ENCODE measurements around the gene ADAMTS12. TPM values are rescaled to one million over a fixed set of nuclear protein-coding genes. Genes with fewer than 3 reads are reported as not detected.

The ADAMTS12 gene
- total RNA-seq, 2 donors from 2014 or later: 2.3 to 8.9 TPM

DNA sequence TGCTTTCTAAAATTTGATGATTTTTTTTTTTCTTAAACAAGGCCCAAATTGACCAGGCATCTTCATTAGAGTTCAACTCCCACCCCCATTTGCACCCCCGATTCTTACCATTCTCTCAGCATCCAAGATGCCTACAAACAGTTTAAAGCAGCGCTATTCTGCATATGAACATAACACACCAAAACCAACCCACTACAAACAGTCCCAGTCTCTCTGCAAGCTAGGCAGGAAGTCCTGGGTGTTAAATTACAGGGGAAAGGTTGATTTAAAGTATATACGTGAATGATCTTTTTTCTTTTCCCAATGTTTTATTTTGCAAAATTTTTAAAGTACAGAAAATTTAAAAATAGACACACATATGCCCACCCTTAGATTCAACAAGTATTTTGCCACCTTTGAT lies 127.0 kb downstream of the ADAMTS12 start:
- Histone ChIP-seq H3K36me3 (replicated peaks in 1 of 2; ENCODE audit: insufficient read depth in 1 of 2, low read depth in 2 of 2) (no peaks in the 10 kb centered on the region), H3K4me1 (no peaks in the 10 kb centered on the region), H3K9me3 (no peaks in the 10 kb centered on the region), H3K27me3 (no peaks in the 10 kb centered on the region), H3K27ac (no peak overlapping the region), H3K4me3 (no peak overlapping the region)
- intact Hi-C loops (cut with DNase I): no loop called here
- DNase-seq (no peak), ATAC-seq (no peak)
- TF ChIP-seq POLR2A (IDR thresholded peaks at IDR 0.05): no peak
- TF ChIP-seq, protein P1, sequence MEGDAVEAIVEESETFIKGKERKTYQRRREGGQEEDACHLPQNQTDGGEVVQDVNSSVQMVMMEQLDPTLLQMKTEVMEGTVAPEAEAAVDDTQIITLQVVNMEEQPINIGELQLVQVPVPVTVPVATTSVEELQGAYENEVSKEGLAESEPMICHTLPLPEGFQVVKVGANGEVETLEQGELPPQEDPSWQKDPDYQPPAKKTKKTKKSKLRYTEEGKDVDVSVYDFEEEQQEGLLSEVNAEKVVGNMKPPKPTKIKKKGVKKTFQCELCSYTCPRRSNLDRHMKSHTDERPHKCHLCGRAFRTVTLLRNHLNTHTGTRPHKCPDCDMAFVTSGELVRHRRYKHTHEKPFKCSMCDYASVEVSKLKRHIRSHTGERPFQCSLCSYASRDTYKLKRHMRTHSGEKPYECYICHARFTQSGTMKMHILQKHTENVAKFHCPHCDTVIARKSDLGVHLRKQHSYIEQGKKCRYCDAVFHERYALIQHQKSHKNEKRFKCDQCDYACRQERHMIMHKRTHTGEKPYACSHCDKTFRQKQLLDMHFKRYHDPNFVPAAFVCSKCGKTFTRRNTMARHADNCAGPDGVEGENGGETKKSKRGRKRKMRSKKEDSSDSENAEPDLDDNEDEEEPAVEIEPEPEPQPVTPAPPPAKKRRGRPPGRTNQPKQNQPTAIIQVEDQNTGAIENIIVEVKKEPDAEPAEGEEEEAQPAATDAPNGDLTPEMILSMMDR (IDR thresholded peaks at IDR 0.05): no peak
- 76 to 78% methylated on average over 3 of the region's 3 CpGs for WGBS, 2 donors

DNA sequence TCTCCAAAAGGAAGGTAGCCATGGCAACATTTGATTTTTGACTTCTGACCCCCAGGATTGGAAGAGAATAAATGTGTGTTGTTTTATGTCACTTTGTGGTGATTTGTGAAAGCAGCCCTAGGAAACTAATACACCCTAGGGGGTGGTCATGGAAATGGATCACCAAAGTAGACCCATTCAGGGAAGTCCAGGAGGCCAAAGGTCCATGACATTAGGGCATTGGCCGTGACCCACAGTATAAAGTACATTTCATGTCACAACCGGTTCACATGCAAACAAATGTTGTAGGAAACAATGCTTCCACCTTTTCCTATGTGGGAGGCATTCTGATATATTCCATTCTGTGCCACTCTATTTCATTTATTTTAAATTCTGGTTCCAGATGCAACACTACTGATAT lies 128.4 kb downstream of the ADAMTS12 start:
- DNase-seq (no peak), ATAC-seq (no peak)
- Histone ChIP-seq H3K4me3 (no peak overlapping the region), H3K9me3 (no peaks in the 10 kb centered on the region), H3K36me3 (replicated peaks in 1 of 2; ENCODE audit: insufficient read depth in 1 of 2, low read depth in 2 of 2) (no peaks in the 10 kb centered on the region), H3K27ac (no peak overlapping the region), H3K27me3 (no peaks in the 10 kb centered on the region), H3K4me1 (no peaks in the 10 kb centered on the region)
- TF ChIP-seq POLR2A (IDR thresholded peaks at IDR 0.05): no peak
- TF ChIP-seq, protein P1 (IDR thresholded peaks at IDR 0.05): no peak
- 72 to 85% methylated on average over 2 of the region's 2 CpGs for WGBS, 2 donors
- intact Hi-C loops (cut with DNase I): no loop called here

DNA sequence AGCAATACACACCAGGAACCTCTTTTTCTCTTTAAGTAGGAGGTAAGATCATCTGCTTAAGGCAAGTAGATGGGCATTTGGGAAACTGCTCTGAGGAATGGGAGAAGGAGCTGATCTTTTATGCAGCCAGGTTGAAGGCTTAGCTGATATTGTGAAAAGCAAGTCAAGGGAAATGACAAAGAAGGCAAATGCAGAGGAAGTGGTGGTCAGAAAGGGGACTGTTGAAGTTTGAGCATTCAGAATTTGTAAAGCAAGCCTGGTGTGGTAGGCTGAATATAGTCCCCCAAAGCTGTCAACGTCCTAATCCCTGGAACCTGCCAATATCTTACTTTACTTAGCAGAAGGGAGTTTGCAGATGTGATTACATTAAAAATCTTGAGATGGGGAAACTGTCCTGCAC lies 128.9 kb downstream of the ADAMTS12 start:
- ATAC-seq (no peak), DNase-seq (no peak)
- H3K4me1 ChIP-seq: no peaks in the 10 kb centered on the region
- no peaks in the 10 kb centered on the region for H3K27me3 ChIP-seq
- WGBS, 2 donors: 31 to 38% methylated on average over 1 of the region's 1 CpG
- H3K27ac ChIP-seq: no peak overlapping the region
- intact Hi-C loops (cut with DNase I): no loop called here
- H3K4me3 ChIP-seq: no peak overlapping the region
- H3K9me3 ChIP-seq: no peaks in the 10 kb centered on the region
- TF ChIP-seq POLR2A (IDR thresholded peaks at IDR 0.05): no peak
- TF ChIP-seq, protein P1 (IDR thresholded peaks at IDR 0.05): no peak
- H3K36me3 ChIP-seq (replicated peaks in 1 of 2; ENCODE audit: insufficient read depth in 1 of 2, low read depth in 2 of 2): no peaks in the 10 kb centered on the region

DNA sequence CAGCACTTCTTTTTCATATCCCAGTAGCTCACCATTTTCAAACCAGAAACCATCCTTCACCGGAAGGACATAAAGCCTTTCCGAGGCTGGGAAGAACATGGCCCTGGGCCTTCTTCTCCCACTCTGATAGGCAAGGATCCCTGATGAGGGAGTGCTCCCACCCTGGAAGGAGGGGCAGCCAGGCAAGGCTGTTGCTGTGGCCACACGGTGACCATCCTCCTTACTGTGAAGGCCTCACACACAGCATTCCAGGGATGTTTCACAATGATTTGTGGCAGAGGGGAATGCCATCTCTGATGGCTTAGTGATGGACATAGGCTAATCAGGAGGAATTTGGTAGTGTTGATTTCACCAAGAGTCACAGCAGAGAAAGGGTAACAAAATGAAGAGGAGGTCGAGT lies 130.7 kb downstream of the ADAMTS12 start:
- WGBS, 2 donors: 52 to 69% methylated on average over 4 of the region's 4 CpGs

DNA sequence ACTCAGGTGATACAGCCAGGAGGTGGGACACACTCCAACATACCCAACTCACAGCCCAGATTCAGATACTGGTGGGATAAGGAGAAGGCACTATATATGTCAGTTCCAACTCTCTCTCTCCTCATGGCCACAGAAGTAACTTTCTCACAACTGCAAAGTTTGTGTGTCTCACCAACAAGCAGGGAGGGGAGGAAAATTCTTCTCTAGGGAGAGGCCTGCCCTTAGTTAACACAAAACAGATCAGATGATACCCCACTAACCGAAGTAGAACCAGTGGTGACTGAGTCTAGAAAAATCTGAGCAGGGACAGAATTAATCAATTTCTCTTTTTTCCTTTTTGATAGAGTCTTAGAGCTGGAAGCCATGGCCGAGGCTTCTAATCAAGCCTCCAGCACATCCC lies 133.1 kb downstream of the ADAMTS12 start:
- H3K36me3 ChIP-seq (replicated peaks in 1 of 2; ENCODE audit: insufficient read depth in 1 of 2, low read depth in 2 of 2): no peaks in the 10 kb centered on the region
- TF ChIP-seq POLR2A (IDR thresholded peaks at IDR 0.05): no peak
- TF ChIP-seq, protein P1 (IDR thresholded peaks at IDR 0.05): no peak
- H3K27ac ChIP-seq: no peak overlapping the region
- DNase-seq: no peak
- no peaks in the 10 kb centered on the region for H3K9me3 ChIP-seq
- WGBS, 2 donors: 49 to 61% methylated on average over 2 of the region's 2 CpGs
- H3K4me3 ChIP-seq: no peak overlapping the region
- no peaks in the 10 kb centered on the region for H3K4me1 ChIP-seq
- intact Hi-C loops (cut with DNase I): no loop called here
- no peaks in the 10 kb centered on the region for H3K27me3 ChIP-seq
- no peak for ATAC-seq

More for the DNA sequence above, 130.7 kb downstream of the ADAMTS12 start:
- H3K4me3 ChIP-seq: no peak overlapping the region
- TF ChIP-seq, protein P1 (IDR thresholded peaks at IDR 0.05): no peak
- no peak for TF ChIP-seq POLR2A (IDR thresholded peaks at IDR 0.05)
- no peak for ATAC-seq
- DNase-seq: no peak
- H3K36me3 ChIP-seq (replicated peaks in 1 of 2; ENCODE audit: insufficient read depth in 1 of 2, low read depth in 2 of 2): no peaks in the 10 kb centered on the region
- no peaks in the 10 kb centered on the region for H3K27me3 ChIP-seq
- H3K4me1 ChIP-seq: no peaks in the 10 kb centered on the region
- no peaks in the 10 kb centered on the region for H3K9me3 ChIP-seq
- intact Hi-C loops (cut with DNase I): no loop called here
- H3K27ac ChIP-seq: no peak overlapping the region

All from body of pancreas (tissue), 4 donors.